GM12878 (cell line): ENCODE results near the gene LPIN3. TPM values are rescaled to one million over a fixed set of nuclear protein-coding genes. Genes with fewer than 3 reads are reported as not detected.

Experiments
- ATAC-seq: fragments of 200-7000 bp; cut with Tn5 transposase; 3 replicates; pipeline ENCODE4 v1.9.1; 2020; ENCODE audit warnings: mild to moderate bottlenecking, moderate library complexity
- BruUV-seq: library from RNA; stranded (reverse); fragments of 400-500 nt; replicated peaks from 2 replicates; lab custom pipeline; 2021; lab: Mats Ljungman, UMichigan
- CTCF ChIA-PET: fragments of 300-600 bp; sonication (Branson Sonifier 250); formaldehyde crosslinking; extraction: SDS; loops from one replicate; lab custom pipeline; 2021; ENCODE audit warnings: inconsistent platforms; lab: Yijun Ruan, JAX
- POLR2A ChIA-PET: fragments of 350-600 bp; formaldehyde crosslinking; extraction: SDS; loops from one replicate; lab custom pipeline; 2021; ENCODE audit warnings: inconsistent platforms; lab: Charles Lee
- RAD21 ChIA-PET: fragments of 300-600 bp; sonication (Branson Sonifier 250); formaldehyde crosslinking; loops from one replicate; lab custom pipeline; 2023; ENCODE audit warnings: antibody characterized with exemption; ENCODE audit not compliant: unreplicated experiment; lab: Charles Lee
- SMC1A ChIA-PET: fragments of 300-600 bp; sonication (Branson Sonifier 250); formaldehyde crosslinking; loops from one replicate; lab custom pipeline; 2023; ENCODE audit not compliant: unreplicated experiment, uncharacterized antibody; lab: Charles Lee
- DNase-seq: peaks from one replicate; pipeline ENCODE4 v3.0.0-alpha.2; 2011; ENCODE audit warnings: low read depth, low spot score
- FAIRE-seq: peaks from 3 replicates; lab custom pipeline; 2011; peaks lifted over from hg19 to GRCh38; lab: Jason Lieb, UNC
- H2AFZ ChIP-seq: 2 replicates; pipeline ENCODE4 v1.6.0; 2011; ENCODE audit warnings: low read depth, low read length, control low read depth; ENCODE audit not compliant: control insufficient read depth
- H3K27ac ChIP-seq: 2 replicates; pipeline ENCODE4 v1.5.1; 2011; ENCODE audit warnings: control low read depth; ENCODE audit not compliant: control insufficient read depth, insufficient read depth
- H3K27me3 ChIP-seq, 2 experiments: replicated peaks in 1 of 2; 2 replicates each; pipeline versions ENCODE4 v1.6.0 to v1.6.1; 2011; ENCODE audit warnings: low read length in 1 of 2; ENCODE audit not compliant: control insufficient read depth in 2 of 2, insufficient read depth in 2 of 2
- H3K36me3 ChIP-seq, 2 experiments: 2 replicates each; pipeline ENCODE4 v1.5.1; 2011; ENCODE audit warnings: low read length in 1 of 2; ENCODE audit not compliant: control insufficient read depth in 2 of 2, insufficient read depth in 2 of 2
- H3K4me1 ChIP-seq: 2 replicates; pipeline ENCODE4 v1.6.1; 2011; ENCODE audit warnings: mild to moderate bottlenecking, low read length, moderate library complexity, mixed read lengths; ENCODE audit not compliant: control insufficient read depth, insufficient read depth
- H3K4me2 ChIP-seq: 2 replicates; pipeline ENCODE4 v1.6.0; 2011; ENCODE audit warnings: control low read depth; ENCODE audit not compliant: control insufficient read depth, insufficient read depth
- H3K4me3 ChIP-seq: fragments of 200-600 bp; sonication (generic); 2 replicates; pipeline ENCODE4 v1.5.1; 2016
- H3K79me2 ChIP-seq: 2 replicates; pipeline ENCODE4 v1.6.0; 2011; ENCODE audit warnings: low read length; ENCODE audit not compliant: control insufficient read depth, insufficient read depth
- H3K9ac ChIP-seq: 2 replicates; pipeline ENCODE4 v1.8.0; 2011; ENCODE audit warnings: low read length, control low read depth, mixed read lengths; ENCODE audit not compliant: control insufficient read depth, insufficient read depth
- H3K9me3 ChIP-seq: replicated peaks from 3 replicates; pipeline ENCODE4 v1.5.1; 2011; ENCODE audit warnings: mild to moderate bottlenecking, low read length; ENCODE audit not compliant: control insufficient read depth, insufficient read depth
- H4K20me1 ChIP-seq: 2 replicates; pipeline ENCODE4 v1.6.0; 2011; ENCODE audit not compliant: control insufficient read depth, insufficient read depth
- POU2F2 ChIP-seq: IDR thresholded peaks from 3 replicates; pipeline ENCODE4 v1.6.1; 2011; ENCODE audit warnings: low read depth, mild to moderate bottlenecking, low read length, borderline replicate concordance
- RELB ChIP-seq: fragments of 450-650 bp; IDR thresholded peaks from 2 replicates; pipeline ENCODE4 v1.6.1; 2017; ENCODE audit warnings: low read depth, mild to moderate bottlenecking, moderate library complexity
- RUNX3 ChIP-seq: IDR thresholded peaks from 2 replicates; pipeline ENCODE4 v1.6.1; 2012; ENCODE audit warnings: low read length, inconsistent platforms
- SREBF1 ChIP-seq: IDR thresholded peaks from 2 replicates; pipeline ENCODE4 v1.6.1; 2012; ENCODE audit warnings: mild to moderate bottlenecking, low read length
- ZBTB33 ChIP-seq: fragments of 450-650 bp; IDR thresholded peaks from 2 replicates; pipeline ENCODE4 v1.6.1; 2017; ENCODE audit warnings: mild to moderate bottlenecking
- WGBS: methylation state at CpG from one replicate; pipeline ENCODE4 v1.1.6; 2016; ENCODE audit warnings: low lambda C conversion rate; ENCODE audit not compliant: insufficient replicate concordance, insufficient coverage; ENCODE audit errors: missing lambda C conversion rate; 5-methylcytosine and 5-hydroxymethylcytosine counted together
- in situ Hi-C: fragments of 300-500 bp; cut with MboI; formaldehyde crosslinking; loops from 9 replicates; pipeline ENCODE4 v1.14.3; 2018; ENCODE audit warnings: mixed read lengths
- intact Hi-C: fragments of 100-400 bp; cut with micrococcal nuclease; formaldehyde crosslinking; loops from one replicate; pipeline ENCODE4 v1.14.2; 2022; ENCODE audit not compliant: unreplicated experiment
- polyA plus RNA-seq, 11 experiments: library from polyadenylated mRNA; depleted of rRNA in 4 of 11; unstranded in 6 of 11; stranded (reverse) in 5 of 11; fragments of >200 nt; fragmentation: Nextera tagmentation in 4 of 11; fragmentation: Illumina TruSeq in 1 of 11; extraction: Ambion mirVana in 4 of 11; extraction: Trizol in 1 of 11; gene quantifications; 1 replicate in 1 of 11; 2 replicates in 10 of 11; pipeline versions ENCODE4 v1.2.1 to v1.2.3, GENCODE V29; 2011 to 2016; ENCODE audit warnings: inconsistent platforms in 2 of 11, missing spikeins in 2 of 11, low read depth in 1 of 11
- total RNA-seq, 4 experiments: library from RNA; depleted of rRNA in 3 of 4; stranded (reverse); fragments of >200 nt in 3 of 4; fragmentation: Illumina TruSeq in 1 of 4; extraction: Trizol in 1 of 4; gene quantifications; 2 replicates each; pipeline versions ENCODE4 v1.2.1 to v1.2.3, GENCODE V29; 2013 to 2021
- TF ChIP-seq, protein P1 (sequence below): fragments of 450-650 bp; IDR thresholded peaks from 2 replicates; pipeline ENCODE4 v1.6.1; 2016; ENCODE audit warnings: mild to moderate bottlenecking, moderate library complexity, borderline replicate concordance

LPIN3 gene
- total and polyA plus RNA-seq, 10 of the 15 experiments (the other 5 are each of a cell fraction or from before 2014, with no cell fraction given), result 0.13 to 1.3 (median 0.51) TPM

DNA sequence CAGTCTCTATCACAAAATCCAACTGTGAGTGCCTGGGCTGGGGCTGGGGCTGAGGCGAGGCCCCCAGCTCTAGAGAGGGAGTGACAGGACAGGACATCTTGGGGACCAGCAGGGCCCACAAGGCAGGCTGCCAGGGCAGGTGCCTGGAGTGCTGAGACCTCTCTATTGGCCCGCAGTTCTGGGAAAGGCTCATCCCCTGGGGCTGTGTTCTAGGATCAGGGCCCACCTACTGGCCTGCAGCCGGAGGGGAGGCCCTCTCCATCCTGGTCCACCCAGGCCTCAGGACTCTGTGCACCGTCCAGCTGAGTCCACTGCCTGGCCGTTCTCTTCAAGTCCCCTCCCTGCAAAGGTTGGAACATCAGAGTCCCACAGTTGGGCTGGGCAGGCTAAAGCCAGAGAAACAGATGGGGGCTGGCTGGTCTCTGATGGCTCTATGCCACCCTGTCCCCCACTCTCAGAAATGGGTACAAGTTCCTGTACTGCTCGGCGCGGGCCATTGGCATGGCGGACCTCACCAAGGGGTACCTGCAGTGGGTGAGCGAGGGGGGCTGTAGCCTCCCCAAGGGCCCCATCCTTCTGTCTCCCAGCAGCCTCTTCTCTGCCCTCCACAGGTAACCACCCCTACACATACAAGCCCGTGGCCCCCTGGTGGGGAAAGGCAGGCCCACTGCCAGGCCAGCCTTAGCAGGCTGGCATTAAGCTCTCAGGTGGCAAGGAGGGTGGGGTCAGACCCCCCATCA lies 17.0 kb downstream of the LPIN3 start (continued):
- TF ChIP-seq, protein P1, sequence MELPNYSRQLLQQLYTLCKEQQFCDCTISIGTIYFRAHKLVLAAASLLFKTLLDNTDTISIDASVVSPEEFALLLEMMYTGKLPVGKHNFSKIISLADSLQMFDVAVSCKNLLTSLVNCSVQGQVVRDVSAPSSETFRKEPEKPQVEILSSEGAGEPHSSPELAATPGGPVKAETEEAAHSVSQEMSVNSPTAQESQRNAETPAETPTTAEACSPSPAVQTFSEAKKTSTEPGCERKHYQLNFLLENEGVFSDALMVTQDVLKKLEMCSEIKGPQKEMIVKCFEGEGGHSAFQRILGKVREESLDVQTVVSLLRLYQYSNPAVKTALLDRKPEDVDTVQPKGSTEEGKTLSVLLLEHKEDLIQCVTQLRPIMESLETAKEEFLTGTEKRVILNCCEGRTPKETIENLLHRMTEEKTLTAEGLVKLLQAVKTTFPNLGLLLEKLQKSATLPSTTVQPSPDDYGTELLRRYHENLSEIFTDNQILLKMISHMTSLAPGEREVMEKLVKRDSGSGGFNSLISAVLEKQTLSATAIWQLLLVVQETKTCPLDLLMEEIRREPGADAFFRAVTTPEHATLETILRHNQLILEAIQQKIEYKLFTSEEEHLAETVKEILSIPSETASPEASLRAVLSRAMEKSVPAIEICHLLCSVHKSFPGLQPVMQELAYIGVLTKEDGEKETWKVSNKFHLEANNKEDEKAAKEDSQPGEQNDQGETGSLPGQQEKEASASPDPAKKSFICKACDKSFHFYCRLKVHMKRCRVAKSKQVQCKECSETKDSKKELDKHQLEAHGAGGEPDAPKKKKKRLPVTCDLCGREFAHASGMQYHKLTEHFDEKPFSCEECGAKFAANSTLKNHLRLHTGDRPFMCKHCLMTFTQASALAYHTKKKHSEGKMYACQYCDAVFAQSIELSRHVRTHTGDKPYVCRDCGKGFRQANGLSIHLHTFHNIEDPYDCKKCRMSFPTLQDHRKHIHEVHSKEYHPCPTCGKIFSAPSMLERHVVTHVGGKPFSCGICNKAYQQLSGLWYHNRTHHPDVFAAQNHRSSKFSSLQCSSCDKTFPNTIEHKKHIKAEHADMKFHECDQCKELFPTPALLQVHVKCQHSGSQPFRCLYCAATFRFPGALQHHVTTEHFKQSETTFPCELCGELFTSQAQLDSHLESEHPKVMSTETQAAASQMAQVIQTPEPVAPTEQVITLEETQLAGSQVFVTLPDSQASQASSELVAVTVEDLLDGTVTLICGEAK, result no peak

DNA sequence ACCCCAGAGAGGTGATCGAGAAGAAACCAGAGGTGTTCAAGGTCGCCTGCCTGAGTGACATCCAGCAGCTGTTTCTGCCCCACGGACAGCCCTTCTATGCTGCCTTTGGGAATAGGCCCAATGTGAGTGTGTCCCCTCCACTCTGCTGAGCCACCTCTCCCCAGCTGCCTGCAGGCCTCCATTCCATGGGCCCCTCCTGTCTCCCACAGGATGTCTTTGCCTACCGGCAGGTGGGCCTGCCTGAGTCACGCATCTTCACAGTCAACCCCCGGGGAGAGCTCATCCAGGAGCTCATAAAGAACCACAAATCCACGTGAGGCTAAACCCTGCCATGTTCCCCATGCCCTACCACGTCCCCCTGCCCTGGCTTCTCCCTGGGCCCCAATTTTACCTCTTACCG lies 17.6 kb downstream of the LPIN3 start:
- no TSS peak for BruUV-seq
- 52% methylated on average over 9 of the region's 9 CpGs for WGBS

More for the DNA sequence above, 17.6 kb downstream of the LPIN3 start:
- no peak for FAIRE-seq
- H3K27me3 ChIP-seq, result no peaks in the 10 kb centered on the region; a peak in 1 of 4 replicates
- H3K27ac ChIP-seq, result no peak overlapping the region
- ChIA-PET SMC1A (no interaction called here), RAD21 (interaction anchor here (0.6 kb wide), 1 partner anchor 68 kb away, joined by 3 read pairs; no protein-coding TSS in a partner anchor), POLR2A (interaction anchor here (0.6 kb wide), 1 partner anchor 16 kb away, joined by 7 read pairs; no protein-coding TSS in a partner anchor), CTCF (no interaction called here)
- H3K36me3 ChIP-seq, result no peaks in the 10 kb centered on the region
- no peak overlapping the region for H3K4me3 ChIP-seq
- no peak overlapping the region for H3K9ac ChIP-seq
- H3K79me2 ChIP-seq, result no peaks in the 10 kb centered on the region
- ATAC-seq, result no peak
- intact Hi-C loops (no loop called here), in situ Hi-C loops (no loop called here)
- H2AFZ ChIP-seq, result no peak overlapping the region
- no peak for DNase-seq
- no peaks in the 10 kb centered on the region for H3K4me1 ChIP-seq
- no peaks in the 10 kb centered on the region for H4K20me1 ChIP-seq
- H3K9me3 ChIP-seq, result no peaks in the 10 kb centered on the region
- no peak for TF ChIP-seq RELB
- no peak for TF ChIP-seq POU2F2
- no peak for TF ChIP-seq ZBTB33
- TF ChIP-seq SREBF1, result no peak
- TF ChIP-seq RUNX3, result no peak
- no peak overlapping the region for H3K4me2 ChIP-seq
